ENCODE results near the gene OR6B3.

Gene OR6B3

GRCh38 chr2:240043279-240043989 lies 9.9 kb downstream of the OR6B3 start:
- no peak for DNase-seq

- no peak for DNase-seq
Observed at GRCh38 chr2:240042740-240043139, 10.6 kb downstream of the OR6B3 start.

GRCh38 chr2:240041363-240041762 lies 12.0 kb downstream of the OR6B3 start:
- DNase-seq: no peak

- DNase-seq: no peak
Observed at GRCh38 chr2:240037358-240037757, 16.0 kb downstream of the OR6B3 start.

GRCh38 chr2:240033330-240033678 lies 20.0 kb downstream of the OR6B3 start:
- no peak for DNase-seq

- DNase-seq: no peak
Observed at GRCh38 chr2:240032406-240033329, 20.7 kb downstream of the OR6B3 start.

GRCh38 chr2:240030379-240031094 lies 22.8 kb downstream of the OR6B3 start, which contains the start of gene OR6B2:
Gene OR6B2, minus strand, starts transcription at chr2:240030429. Its CDS starts 0 bp downstream, at chr2:240030429.
- no peak for DNase-seq

GRCh38 chr2:240024766-240025165 lies 28.6 kb downstream of the OR6B3 start:
- DNase-seq: no peak

- DNase-seq: no peak
Observed at GRCh38 chr2:240023792-240024191, 29.5 kb downstream of the OR6B3 start.

- DNase-seq: peak; percentile 52
Observed at GRCh38 chr2:240021488-240022104, 31.7 kb downstream of the OR6B3 start.

- DNase-seq: no peak
Observed at GRCh38 chr2:240018071-240018750, 35.1 kb downstream of the OR6B3 start.

- no peak for DNase-seq
Observed at GRCh38 chr2:240014327-240014726, 39.0 kb downstream of the OR6B3 start.

- DNase-seq: no peak
Observed at GRCh38 chr2:240013343-240013742, 40.0 kb downstream of the OR6B3 start.

- no peak for DNase-seq
Observed at GRCh38 chr2:240002983-240003382, 50.3 kb downstream of the OR6B3 start.

GRCh38 chr2:240000671-240001070 lies 52.6 kb downstream of the OR6B3 start:
- DNase-seq: peak; percentile 7

GRCh38 chr2:239997686-239998409 lies 55.5 kb downstream of the OR6B3 start:
- DNase-seq: no peak
